ENCODE measurements around the gene KIAA1958. TPM values are rescaled to one million over a fixed set of nuclear protein-coding genes. Genes with fewer than 3 reads are reported as not detected.

The KIAA1958 gene
- 0.29 and 0.53 TPM in 2 replicates for total RNA-seq

GRCh38 chr9:112486221-112487007 is at the start of gene KIAA1958:
KIAA1958 (plus strand) TSS chr9:112486827; CDS start chr9:112574081, 87,254 bp downstream.

GRCh38 chr9:112717661-112718331 is 231.2 kb downstream of the KIAA1958 start, which contains the start of gene INIP:
INIP (minus strand) TSS chr9:112718117; CDS start chr9:112716485, 1,632 bp downstream.

Other genes starting within 250 kb of the KIAA1958 start
- gene PTBP3, start 153.2 kb upstream of the KIAA1958 start, total RNA-seq = 18.6 and 108 TPM in 2 replicates
- gene HSDL2, start 106.7 kb upstream of the KIAA1958 start, total RNA-seq = 39.5 and 40.1 TPM in 2 replicates
- gene INIP, start 231.3 kb downstream of the KIAA1958 start, total RNA-seq = 20.8 and 20.9 TPM in 2 replicates